Measurements from ENCODE around the gene PRSS8.
"Not testable (repeated sequence)": the region's sequence is repeated elsewhere in the genome, so short reads cannot be mapped to it uniquely, and the experiment has no call there.

Gene PRSS8

DNA sequence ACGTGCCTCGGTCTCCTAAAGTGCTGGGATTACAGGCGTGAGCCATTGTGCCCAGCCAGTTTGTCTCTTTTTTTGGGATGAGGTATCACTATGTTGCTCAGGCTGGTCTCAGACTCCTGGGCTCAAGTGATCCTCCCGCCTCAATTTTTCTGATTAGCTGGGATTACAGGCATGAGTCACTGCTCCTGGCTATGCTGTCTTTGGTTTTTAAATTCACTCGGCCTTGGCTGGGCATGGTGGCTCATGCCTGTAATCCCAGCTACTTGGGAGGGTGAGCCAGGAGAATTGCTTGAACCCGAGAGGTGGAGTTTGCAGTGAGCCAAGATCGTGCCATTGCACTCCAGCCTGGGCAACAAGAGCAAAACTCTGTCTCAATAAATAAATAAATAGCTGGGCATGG, 8.9 kb upstream of the PRSS8 start:
- not testable (repeated sequence) for DNase-seq (ENCODE audit: low read depth)

DNA sequence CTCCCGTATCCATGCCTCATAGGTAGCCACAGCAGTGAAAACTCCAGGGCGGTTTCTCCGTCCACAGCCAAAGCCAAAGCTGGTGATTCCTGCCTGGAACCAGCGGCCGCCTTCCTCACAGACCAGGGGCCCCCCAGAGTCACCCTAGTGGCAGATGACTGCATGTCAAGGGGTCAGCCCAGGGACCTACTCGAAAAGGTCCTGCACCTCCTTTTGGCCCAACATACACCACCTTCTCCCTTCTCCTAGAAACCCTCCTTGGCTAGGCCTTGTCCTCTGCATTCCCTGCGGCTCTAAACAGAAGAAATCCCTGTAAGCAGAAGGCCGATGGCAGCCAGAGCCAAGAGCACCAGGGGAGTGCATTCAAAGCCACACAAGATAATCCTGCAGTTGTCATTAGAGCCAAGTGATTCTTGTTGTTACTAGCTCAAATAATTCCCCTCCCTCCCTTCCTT, 8.2 kb upstream of the PRSS8 start:
- DNase-seq (ENCODE audit: low read depth): no peak

DNA sequence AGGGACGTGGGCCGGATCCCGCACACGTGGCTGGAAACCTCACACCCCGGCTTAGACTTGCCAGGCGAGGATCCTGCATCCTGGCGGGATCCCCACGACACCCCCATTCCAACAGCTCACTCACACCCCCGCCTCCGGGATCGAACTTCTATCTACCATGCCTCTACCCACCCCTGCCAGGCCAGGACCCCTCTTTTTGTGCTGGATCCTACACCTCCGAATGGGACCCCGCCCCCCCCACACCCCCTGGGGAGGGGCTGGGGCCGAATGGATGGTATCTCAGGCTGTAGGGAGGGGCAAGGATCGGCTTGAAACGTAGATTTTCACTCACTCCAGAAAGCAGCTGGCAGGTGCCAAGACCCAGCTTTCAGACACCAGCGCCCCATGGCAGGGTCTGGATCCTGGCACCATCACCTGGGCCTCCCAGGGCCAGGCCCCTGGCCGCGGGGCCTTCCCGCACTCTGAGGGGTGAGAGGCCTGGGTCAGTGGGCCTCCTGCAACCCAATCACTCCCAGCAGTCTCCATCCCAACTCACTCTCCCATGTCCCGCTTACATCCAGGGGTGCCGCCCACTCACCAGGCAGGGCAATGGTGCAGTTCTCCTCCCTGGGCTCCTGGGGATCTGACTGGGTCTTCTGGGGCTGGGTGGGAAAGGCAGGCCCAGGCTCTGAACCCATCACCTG, 7.6 kb upstream of the PRSS8 start:
- no peak for DNase-seq (ENCODE audit: low read depth)

GRCh38 chr16:31142109-31143010, 6.8 kb upstream of the PRSS8 start:
- peak; percentile 97 for DNase-seq (ENCODE audit: low read depth)

DNA sequence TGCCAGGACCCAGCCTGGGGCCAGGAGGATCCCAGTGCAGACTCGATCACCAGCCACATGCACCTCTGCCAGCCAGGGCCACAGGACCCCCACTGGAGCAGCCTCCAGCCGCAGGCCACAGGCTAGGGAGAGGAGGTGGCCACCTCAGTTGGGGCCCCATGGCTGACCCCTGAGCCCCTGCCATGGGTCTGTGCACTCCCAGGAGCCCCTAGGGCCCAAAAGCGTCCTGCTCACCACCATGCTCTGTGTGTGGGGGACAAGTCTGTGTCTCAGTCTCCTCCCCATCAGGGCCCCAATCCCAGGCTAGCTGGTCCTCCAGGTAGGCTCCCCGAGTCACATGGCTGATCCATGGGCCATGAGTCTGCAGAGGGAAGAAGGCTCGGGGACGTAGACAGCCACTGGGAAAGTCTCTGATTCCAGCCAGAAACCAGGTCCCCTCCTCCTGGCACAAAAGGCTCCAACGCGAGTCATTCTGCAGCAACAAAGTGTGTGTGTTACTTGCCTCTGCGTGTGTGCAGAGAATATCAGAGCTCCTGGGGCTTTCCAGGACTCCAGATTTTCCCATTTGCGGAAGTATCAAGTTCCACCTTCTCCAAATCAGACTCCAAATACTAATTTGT, 6.1 kb upstream of the PRSS8 start:
- no peak for DNase-seq (ENCODE audit: low read depth)

- not testable (repeated sequence) for DNase-seq (ENCODE audit: low read depth)
Measured at GRCh38 chr16:31141071-31141469, 5.5 kb upstream of the PRSS8 start.

DNA sequence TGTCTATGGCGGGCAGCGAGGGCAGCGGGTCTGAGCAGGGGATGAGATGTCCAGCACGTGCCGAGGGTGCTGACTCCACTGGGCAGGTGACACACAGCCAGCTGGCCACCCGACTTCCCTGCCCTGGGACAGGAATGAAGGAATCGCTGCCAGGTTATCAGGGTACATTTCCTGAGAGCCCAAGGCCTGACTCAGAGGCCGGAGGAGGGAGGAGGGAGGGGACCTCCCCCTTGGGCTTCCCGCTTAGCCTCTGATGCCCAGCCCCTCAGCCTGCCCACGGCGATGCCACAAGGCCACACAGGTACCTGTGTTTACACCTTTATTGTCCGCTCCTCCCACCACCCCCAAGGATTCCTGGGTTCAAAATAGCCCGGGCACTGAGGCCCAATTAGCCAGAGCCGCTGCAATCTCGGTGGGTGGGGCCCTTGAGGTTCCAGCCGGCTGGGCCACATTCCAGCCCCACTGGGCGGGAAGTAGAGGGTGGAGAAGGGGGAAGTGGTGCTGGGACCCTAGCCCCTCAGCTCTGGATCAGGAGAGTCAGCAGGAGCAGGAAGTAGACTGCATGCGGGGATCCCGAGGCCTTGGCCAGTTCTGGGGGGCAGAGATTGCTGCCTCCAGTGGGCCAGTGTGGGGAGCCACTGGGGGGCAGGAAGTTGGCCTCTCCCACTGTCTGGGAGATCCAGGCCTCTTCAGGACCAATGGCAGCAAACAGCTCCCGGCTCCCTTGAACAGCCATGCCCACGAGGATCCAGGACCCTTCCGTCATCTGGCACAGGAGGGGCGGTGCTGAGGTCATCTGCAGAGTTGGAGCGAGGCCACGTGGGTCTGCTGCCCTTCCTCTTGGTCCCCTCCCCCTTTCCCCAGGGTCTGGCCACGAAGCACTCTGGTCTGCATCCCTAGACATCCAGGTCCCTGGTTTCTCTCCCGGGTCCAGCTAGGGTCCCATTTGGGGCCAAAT, 3.4 kb upstream of the PRSS8 start:
- no peak for DNase-seq (ENCODE audit: low read depth)

GRCh38 chr16:31136822-31137499, 1.4 kb upstream of the PRSS8 start:
- not testable (repeated sequence) for DNase-seq (ENCODE audit: low read depth)

DNA sequence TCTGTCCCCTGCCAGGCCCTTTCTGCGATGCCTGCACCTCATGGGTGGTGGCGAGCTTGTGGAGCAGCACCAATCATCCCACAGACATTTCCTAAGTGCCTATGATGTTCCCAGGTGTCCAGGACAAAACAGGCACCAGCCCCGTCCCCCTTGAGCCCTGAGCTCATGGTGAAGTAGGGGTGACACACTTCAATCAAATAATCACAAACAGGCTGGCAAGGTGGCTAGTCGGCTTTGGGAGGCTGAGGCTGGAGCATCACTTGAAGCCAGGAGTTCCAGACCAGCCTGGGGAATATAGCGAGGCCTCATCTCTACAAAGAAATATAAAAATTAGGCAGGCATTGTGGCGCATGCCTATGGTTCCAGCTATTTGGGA, 748 bp upstream of the PRSS8 start:
- no peak for DNase-seq (ENCODE audit: low read depth)

DNA sequence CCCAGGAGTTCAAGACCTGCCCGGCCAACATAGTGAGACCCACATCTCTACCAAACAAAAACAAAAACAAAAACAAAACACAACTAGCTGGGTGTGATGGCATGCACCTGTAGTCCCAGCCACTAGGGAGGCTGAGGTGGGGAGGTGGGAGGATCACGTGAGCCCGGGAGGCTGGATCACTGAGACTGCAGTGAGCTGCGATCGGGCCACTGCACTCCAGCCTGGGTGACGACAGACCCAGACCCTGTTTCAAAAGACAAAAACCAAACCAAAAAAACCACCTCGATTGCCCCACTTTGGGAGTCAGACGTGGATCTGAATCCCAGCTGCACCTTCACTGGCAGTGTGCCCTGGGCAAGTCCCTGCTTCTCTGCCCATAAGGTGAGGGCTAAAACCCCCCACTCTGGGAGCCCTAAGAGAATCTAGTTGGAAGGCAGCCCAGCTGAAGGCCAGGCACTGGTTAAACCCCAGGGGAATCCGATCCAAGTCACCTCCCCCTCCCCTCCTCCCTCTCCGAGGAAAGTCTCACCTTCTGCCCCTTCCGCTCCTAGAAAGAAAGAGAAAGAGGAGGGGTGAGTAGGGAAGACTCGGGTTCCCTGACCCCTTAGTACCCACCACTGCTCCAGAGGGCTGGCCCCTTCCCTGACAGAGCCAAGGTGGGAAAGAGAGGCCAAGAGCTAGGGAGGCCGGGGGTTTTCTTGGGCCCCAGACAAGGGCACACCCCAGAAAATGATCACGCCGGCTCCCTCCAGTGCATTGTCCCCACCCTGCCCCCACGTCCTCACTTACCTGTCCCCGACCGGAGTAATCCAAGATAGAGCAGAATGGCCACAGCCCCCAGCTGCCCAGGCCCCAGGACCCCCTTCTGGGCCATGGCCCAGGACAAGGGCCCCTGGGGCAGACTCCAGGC, 647 bp downstream of the PRSS8 start:
- no peak for DNase-seq (ENCODE audit: low read depth)

- no peak for DNase-seq (ENCODE audit: low read depth)
Measured at GRCh38 chr16:31134091-31134571, 1.4 kb downstream of the PRSS8 start.

GRCh38 chr16:31133046-31133501, 2.5 kb downstream of the PRSS8 start:
- DNase-seq (ENCODE audit: low read depth): no peak

- DNase-seq (ENCODE audit: low read depth): no peak
Measured at GRCh38 chr16:31132303-31132979, 3.1 kb downstream of the PRSS8 start.

GRCh38 chr16:31131841-31132271, 3.7 kb downstream of the PRSS8 start:
- no peak for DNase-seq (ENCODE audit: low read depth)

GRCh38 chr16:31131416-31131815, 4.1 kb downstream of the PRSS8 start:
- no peak for DNase-seq (ENCODE audit: low read depth)

- DNase-seq (ENCODE audit: low read depth): no peak
Measured at GRCh38 chr16:31130899-31131298, 4.6 kb downstream of the PRSS8 start.

DNA sequence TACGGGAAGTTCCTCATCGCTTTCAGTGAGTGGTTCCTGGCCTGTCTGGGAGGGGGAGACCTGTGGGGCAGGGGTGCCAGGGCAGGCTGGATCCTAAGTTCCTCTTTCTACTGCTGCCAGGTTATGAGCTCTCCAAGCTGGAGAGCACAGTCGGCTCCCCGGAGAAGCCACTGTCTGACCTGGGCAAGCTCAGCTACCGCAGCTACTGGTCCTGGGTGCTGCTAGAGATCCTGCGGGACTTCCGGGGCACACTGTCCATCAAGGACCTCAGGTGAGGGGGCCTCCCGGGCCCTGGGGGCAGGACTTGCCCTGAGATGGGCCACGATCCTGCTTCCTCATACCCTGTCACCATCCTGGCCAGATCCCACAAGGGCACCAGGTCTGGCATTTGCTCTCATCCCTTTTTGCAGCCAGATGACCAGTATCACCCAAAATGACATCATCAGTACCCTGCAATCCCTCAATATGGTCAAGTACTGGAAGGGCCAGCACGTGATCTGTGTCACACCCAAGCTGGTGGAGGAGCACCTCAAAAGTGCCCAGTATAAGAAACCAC, 5.1 kb downstream of the PRSS8 start:
- no peak for DNase-seq (ENCODE audit: low read depth)

DNA sequence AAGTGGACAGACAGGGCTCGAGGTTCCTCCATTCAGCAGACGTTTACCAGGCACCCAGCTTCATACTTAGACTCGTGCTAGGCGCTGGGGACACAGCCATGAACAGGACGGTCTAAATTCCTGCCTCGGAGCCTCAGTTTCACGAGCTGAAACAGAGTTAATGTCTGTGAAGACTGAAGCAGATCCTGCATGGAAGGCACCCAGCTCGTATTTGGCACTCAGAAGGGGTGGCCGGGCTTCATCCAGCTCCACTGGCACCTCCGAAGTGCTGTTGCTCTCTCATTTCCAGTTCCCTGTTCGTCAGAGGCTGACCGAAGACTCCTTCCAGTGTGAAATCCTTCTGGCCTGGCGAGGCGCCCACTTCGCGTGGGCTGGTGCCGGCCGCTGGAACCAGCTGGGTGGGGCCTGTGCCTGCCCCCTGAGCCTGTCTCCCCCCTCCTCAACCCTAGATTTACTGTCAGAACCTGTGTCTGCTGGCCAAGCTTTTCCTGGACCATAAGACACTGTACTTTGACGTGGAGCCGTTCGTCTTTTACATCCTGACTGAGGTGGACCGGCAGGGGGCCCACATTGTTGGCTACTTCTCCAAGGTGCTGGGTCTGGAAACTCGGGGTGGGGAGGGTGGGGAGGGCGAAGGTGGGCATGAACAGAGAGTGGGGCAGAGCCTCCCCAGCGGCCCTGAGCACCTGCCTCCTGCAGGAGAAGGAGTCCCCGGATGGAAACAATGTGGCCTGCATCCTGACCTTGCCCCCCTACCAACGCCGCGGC, 5.8 kb downstream of the PRSS8 start:
- DNase-seq (ENCODE audit: low read depth): no peak
